ENCODE results near the gene SYNRG. TPM values are rescaled to one million over a fixed set of nuclear protein-coding genes. Genes with fewer than 3 reads are reported as not detected.
A peak's percentile ranks its signal among the peaks of the same experiment; 100 is the strongest.

Gene SYNRG
- total and polyA plus RNA-seq, 2 donors (not counting 1 experiment from before 2014, with no cell fraction given) = 20.4 to 21.5 TPM

DNA sequence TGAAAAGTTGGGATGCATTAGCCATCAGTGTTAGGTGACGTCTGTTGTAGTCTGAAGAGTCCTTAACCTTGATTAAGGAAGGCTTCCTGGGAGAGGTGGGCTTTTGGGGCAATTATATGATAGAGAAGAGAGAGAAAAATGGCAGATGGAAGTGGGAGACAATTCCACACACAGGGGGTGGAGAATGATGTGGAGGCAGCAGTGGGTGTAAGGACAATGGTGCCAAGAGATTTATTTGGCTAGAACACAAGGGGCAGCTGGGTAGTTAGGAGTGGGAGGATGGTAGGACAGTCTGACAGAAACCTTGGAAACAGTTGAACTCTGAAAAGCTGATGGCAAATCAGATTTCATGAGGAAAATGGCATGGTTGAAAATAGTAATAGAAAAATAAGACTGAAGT is 130.2 kb downstream of the SYNRG start:
- no peak overlapping the region for H3K9ac ChIP-seq (ENCODE audit: insufficient read depth, low read length)
- H3K4me2 ChIP-seq (ENCODE audit: extremely low read depth, insufficient read depth, low read length) = no peak overlapping the region
- TF ChIP-seq, protein P1, sequence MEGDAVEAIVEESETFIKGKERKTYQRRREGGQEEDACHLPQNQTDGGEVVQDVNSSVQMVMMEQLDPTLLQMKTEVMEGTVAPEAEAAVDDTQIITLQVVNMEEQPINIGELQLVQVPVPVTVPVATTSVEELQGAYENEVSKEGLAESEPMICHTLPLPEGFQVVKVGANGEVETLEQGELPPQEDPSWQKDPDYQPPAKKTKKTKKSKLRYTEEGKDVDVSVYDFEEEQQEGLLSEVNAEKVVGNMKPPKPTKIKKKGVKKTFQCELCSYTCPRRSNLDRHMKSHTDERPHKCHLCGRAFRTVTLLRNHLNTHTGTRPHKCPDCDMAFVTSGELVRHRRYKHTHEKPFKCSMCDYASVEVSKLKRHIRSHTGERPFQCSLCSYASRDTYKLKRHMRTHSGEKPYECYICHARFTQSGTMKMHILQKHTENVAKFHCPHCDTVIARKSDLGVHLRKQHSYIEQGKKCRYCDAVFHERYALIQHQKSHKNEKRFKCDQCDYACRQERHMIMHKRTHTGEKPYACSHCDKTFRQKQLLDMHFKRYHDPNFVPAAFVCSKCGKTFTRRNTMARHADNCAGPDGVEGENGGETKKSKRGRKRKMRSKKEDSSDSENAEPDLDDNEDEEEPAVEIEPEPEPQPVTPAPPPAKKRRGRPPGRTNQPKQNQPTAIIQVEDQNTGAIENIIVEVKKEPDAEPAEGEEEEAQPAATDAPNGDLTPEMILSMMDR (conservative IDR thresholded peaks at IDR 0.05 in 1 of 2, IDR thresholded peaks at IDR 0.05 in 1 of 2; ENCODE audit: low read depth in 1 of 2, low read length in 2 of 2) = no peak
- no peak for TF ChIP-seq EZH2 (IDR thresholded peaks at IDR 0.05; ENCODE audit: low read length, missing control alignments)
- no peaks in the 10 kb centered on the region for H3K9me3 ChIP-seq (ENCODE audit: control insufficient read depth, insufficient read depth, low read depth, low read length)
- H3K4me1 ChIP-seq (ENCODE audit: control insufficient read depth, extremely low read depth, insufficient read depth, low read length) = peaks cover 34% of the 10 kb centered on the region
- no peak overlapping the region for H3K27ac ChIP-seq (ENCODE audit: insufficient read depth, low read length)
- DNase-seq (ENCODE audit: low read depth in 2 of 2) = no peak
- peaks cover 5% of the 10 kb centered on the region for H3K36me3 ChIP-seq (ENCODE audit: control insufficient read depth, insufficient read depth, low read length)
- no peak overlapping the region for H2AFZ ChIP-seq (ENCODE audit: low read length)
- no peaks in the 10 kb centered on the region for H3K27me3 ChIP-seq (ENCODE audit: control insufficient read depth, insufficient read depth, low read length)
- H3K4me3 ChIP-seq (replicated peaks in 1 of 4; ENCODE audit: control extremely low read depth in 1 of 4, insufficient read depth in 1 of 4, low read depth in 3 of 4, low read length in 4 of 4) = no peak overlapping the region
- H3K79me2 ChIP-seq (ENCODE audit: control insufficient read depth, insufficient read depth, low read length) = no peaks in the 10 kb centered on the region
- no peaks in the 10 kb centered on the region for H4K20me1 ChIP-seq (ENCODE audit: control insufficient read depth, extremely low read depth, insufficient read depth, low read length)

DNA sequence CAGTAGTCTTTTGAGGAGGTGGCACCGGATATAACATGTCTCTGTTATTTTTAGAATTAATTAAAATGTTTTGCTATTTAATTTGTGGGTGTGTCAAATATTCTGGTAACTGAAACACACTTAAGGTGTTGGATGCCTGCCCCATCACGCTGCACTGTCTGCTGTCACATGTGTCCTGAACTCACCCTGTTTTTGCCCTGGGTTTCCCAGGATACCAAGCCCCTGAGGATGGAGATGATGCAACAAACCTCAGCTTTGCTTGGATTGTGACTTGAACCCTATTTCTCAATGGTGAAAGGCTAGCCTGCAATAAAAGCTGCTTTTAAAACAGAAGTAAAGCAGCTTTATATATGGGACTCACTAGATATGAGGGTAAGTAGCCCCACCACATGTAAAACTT is 131.0 kb downstream of the SYNRG start:
- H3K4me2 ChIP-seq (ENCODE audit: extremely low read depth, insufficient read depth, low read length) = no peak overlapping the region
- no peaks in the 10 kb centered on the region for H4K20me1 ChIP-seq (ENCODE audit: control insufficient read depth, extremely low read depth, insufficient read depth, low read length)
- TF ChIP-seq, protein P1 (conservative IDR thresholded peaks at IDR 0.05 in 1 of 2, IDR thresholded peaks at IDR 0.05 in 1 of 2; ENCODE audit: low read depth in 1 of 2, low read length in 2 of 2) = no peak
- no peak for TF ChIP-seq EZH2 (IDR thresholded peaks at IDR 0.05; ENCODE audit: low read length, missing control alignments)
- H2AFZ ChIP-seq (ENCODE audit: low read length) = no peak overlapping the region
- peaks cover 7% of the 10 kb centered on the region for H3K36me3 ChIP-seq (ENCODE audit: control insufficient read depth, insufficient read depth, low read length)
- no peaks in the 10 kb centered on the region for H3K9me3 ChIP-seq (ENCODE audit: control insufficient read depth, insufficient read depth, low read depth, low read length)
- H3K27me3 ChIP-seq (ENCODE audit: control insufficient read depth, insufficient read depth, low read length) = no peaks in the 10 kb centered on the region
- no peaks in the 10 kb centered on the region for H3K79me2 ChIP-seq (ENCODE audit: control insufficient read depth, insufficient read depth, low read length)
- peak overlapping the region; percentile 55 for H3K27ac ChIP-seq (ENCODE audit: insufficient read depth, low read length)
- no peak overlapping the region for H3K4me3 ChIP-seq (replicated peaks in 1 of 4; ENCODE audit: control extremely low read depth in 1 of 4, insufficient read depth in 1 of 4, low read depth in 3 of 4, low read length in 4 of 4)
- peaks cover 28% of the 10 kb centered on the region for H3K4me1 ChIP-seq (ENCODE audit: control insufficient read depth, extremely low read depth, insufficient read depth, low read length)
- peak in 1 of 2 donors; percentile 83 for DNase-seq (ENCODE audit: low read depth in 2 of 2)
- H3K9ac ChIP-seq (ENCODE audit: insufficient read depth, low read length) = peak overlapping the region; percentile 3

DNA sequence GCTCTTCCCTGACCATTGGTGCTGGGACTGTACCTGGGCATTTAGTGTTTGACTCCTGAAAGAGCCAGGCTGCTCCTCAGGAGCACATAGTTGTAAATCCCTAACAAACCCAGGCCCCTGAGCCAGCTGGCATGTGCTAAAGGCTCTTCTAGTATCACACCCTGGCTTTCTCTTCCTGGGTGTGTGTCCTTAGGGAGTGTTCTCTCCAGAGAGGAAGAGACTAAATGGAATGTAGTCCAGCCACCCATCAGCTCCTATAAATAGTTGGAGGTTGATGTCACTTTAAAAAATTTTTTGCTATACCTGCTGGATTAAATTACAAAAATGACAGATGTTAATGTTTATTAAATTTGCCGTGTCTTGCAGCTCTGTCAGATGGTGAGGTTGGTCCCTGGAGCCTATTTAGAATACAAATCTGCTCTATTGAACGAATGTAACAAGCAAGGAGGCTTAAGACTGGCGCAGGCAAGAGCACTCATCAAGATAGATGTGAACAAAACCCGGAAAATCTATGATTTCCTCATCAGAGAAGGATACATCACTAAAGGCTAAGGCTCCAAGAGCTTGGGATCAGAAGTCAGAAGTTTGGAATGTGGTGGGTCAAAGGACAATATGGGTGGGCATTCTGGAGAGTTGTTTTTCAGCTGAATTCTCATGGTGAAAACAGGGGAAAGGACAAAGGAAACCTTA is 132.6 kb downstream of the SYNRG start:
- Histone ChIP-seq H3K79me2 (ENCODE audit: control insufficient read depth, insufficient read depth, low read length) (no peaks in the 10 kb centered on the region), H3K4me3 (replicated peaks in 1 of 4; ENCODE audit: control extremely low read depth in 1 of 4, insufficient read depth in 1 of 4, low read depth in 3 of 4, low read length in 4 of 4) (no peak overlapping the region), H3K4me1 (ENCODE audit: control insufficient read depth, extremely low read depth, insufficient read depth, low read length) (peaks cover 23% of the 10 kb centered on the region), H3K9me3 (ENCODE audit: control insufficient read depth, insufficient read depth, low read depth, low read length) (no peaks in the 10 kb centered on the region), H3K27me3 (ENCODE audit: control insufficient read depth, insufficient read depth, low read length) (no peaks in the 10 kb centered on the region), H3K36me3 (ENCODE audit: control insufficient read depth, insufficient read depth, low read length) (peaks cover 9% of the 10 kb centered on the region), H2AFZ (ENCODE audit: low read length) (no peak overlapping the region), H3K27ac (ENCODE audit: insufficient read depth, low read length) (peak overlapping the region; percentile 55), H3K4me2 (ENCODE audit: extremely low read depth, insufficient read depth, low read length) (no peak overlapping the region), H4K20me1 (ENCODE audit: control insufficient read depth, extremely low read depth, insufficient read depth, low read length) (no peaks in the 10 kb centered on the region), H3K9ac (ENCODE audit: insufficient read depth, low read length) (no peak overlapping the region)
- no peak for TF ChIP-seq EZH2 (IDR thresholded peaks at IDR 0.05; ENCODE audit: low read length, missing control alignments)
- TF ChIP-seq, protein P1 (conservative IDR thresholded peaks at IDR 0.05 in 1 of 2, IDR thresholded peaks at IDR 0.05 in 1 of 2; ENCODE audit: low read depth in 1 of 2, low read length in 2 of 2) = no peak
- DNase-seq (ENCODE audit: low read depth in 2 of 2) = peak; percentile 47 to 68

Measured in fibroblast of lung (primary cell).